ENCODE measurements around the gene KCNMB1. TPM values are rescaled to one million over a fixed set of nuclear protein-coding genes. Genes with fewer than 3 reads are reported as not detected.

Gene KCNMB1
- polyA plus RNA-seq, 1 donor (not counting 4 experiments of a cell fraction or from before 2014, with no cell fraction given) = not detected

- Histone ChIP-seq H3K4me3 (ENCODE audit: control insufficient read depth in 2 of 3, extremely low read depth in 1 of 3, insufficient read depth in 2 of 3, low read depth in 1 of 3, low read length in 3 of 3) (no peak overlapping the region), H3K36me3 (ENCODE audit: control insufficient read depth in 2 of 2, extremely low read depth in 1 of 2, insufficient read depth in 2 of 2, low read length in 2 of 2) (no peaks in the 10 kb centered on the region), H3K4me1 (ENCODE audit: control insufficient read depth, extremely low read depth, insufficient read depth, low read length) (no peaks in the 10 kb centered on the region), H4K20me1 (ENCODE audit: control insufficient read depth, extremely low read depth, insufficient read depth, low read length) (no peaks in the 10 kb centered on the region), H3K27me3 (ENCODE audit: control insufficient read depth, extremely low read depth, insufficient read depth, low read length) (no peaks in the 10 kb centered on the region), H3K9me3 (ENCODE audit: control insufficient read depth, low read depth, low read length) (no peaks in the 10 kb centered on the region), H3K9ac (ENCODE audit: control insufficient read depth, extremely low read depth, insufficient read depth, low read length) (no peak overlapping the region), H2AFZ (ENCODE audit: control insufficient read depth, low read length) (no peak overlapping the region), H3K79me2 (ENCODE audit: control insufficient read depth, insufficient read depth, low read length) (no peaks in the 10 kb centered on the region), H3K9me1 (ENCODE audit: control insufficient read depth, extremely low read depth, insufficient read depth, low read length) (no peaks in the 10 kb centered on the region), H3K27ac (ENCODE audit: control insufficient read depth, insufficient read depth, low read length) (no peak overlapping the region), H3K4me2 (ENCODE audit: control insufficient read depth, extremely low read depth, insufficient read depth, low read depth, low read length) (no peak overlapping the region)
- TF ChIP-seq CTCF (optimal IDR thresholded peaks at IDR 0.05 in 1 of 3, IDR thresholded peaks at IDR 0.05 in 1 of 3, conservative IDR thresholded peaks at IDR 0.05 in 1 of 3; ENCODE audit: extremely low read depth in 1 of 3, insufficient read depth in 2 of 3, low read length in 3 of 3) (no peak), EZH2 (IDR thresholded peaks at IDR 0.05; ENCODE audit: low read length) (no peak)
- no peak for FAIRE-seq
- dilution Hi-C loops (cut with MboI; ENCODE audit: extremely low pct_ligation_motif_present, low sequenced_read_pairs) = no loop called here
- no peak for DNase-seq (ENCODE audit: low read depth, low spot score)
Measured at GRCh38 chr5:170365011-170365410, 24.2 kb downstream of the KCNMB1 start.

- Histone ChIP-seq H3K9me3 (ENCODE audit: control insufficient read depth, low read depth, low read length) (no peaks in the 10 kb centered on the region), H3K4me1 (ENCODE audit: control insufficient read depth, extremely low read depth, insufficient read depth, low read length) (no peaks in the 10 kb centered on the region), H3K36me3 (ENCODE audit: control insufficient read depth in 2 of 2, extremely low read depth in 1 of 2, insufficient read depth in 2 of 2, low read length in 2 of 2) (no peaks in the 10 kb centered on the region), H2AFZ (ENCODE audit: control insufficient read depth, low read length) (no peak overlapping the region), H3K9ac (ENCODE audit: control insufficient read depth, extremely low read depth, insufficient read depth, low read length) (no peak overlapping the region), H3K27ac (ENCODE audit: control insufficient read depth, insufficient read depth, low read length) (no peak overlapping the region), H3K27me3 (ENCODE audit: control insufficient read depth, extremely low read depth, insufficient read depth, low read length) (no peaks in the 10 kb centered on the region), H3K4me2 (ENCODE audit: control insufficient read depth, extremely low read depth, insufficient read depth, low read depth, low read length) (no peak overlapping the region), H4K20me1 (ENCODE audit: control insufficient read depth, extremely low read depth, insufficient read depth, low read length) (no peaks in the 10 kb centered on the region), H3K9me1 (ENCODE audit: control insufficient read depth, extremely low read depth, insufficient read depth, low read length) (no peaks in the 10 kb centered on the region), H3K4me3 (ENCODE audit: control insufficient read depth in 2 of 3, extremely low read depth in 1 of 3, insufficient read depth in 2 of 3, low read depth in 1 of 3, low read length in 3 of 3) (no peak overlapping the region), H3K79me2 (ENCODE audit: control insufficient read depth, insufficient read depth, low read length) (no peaks in the 10 kb centered on the region)
- DNase-seq (ENCODE audit: low read depth, low spot score) = no peak
- TF ChIP-seq EZH2 (IDR thresholded peaks at IDR 0.05; ENCODE audit: low read length) = no peak
- TF ChIP-seq CTCF (optimal IDR thresholded peaks at IDR 0.05 in 1 of 3, IDR thresholded peaks at IDR 0.05 in 1 of 3, conservative IDR thresholded peaks at IDR 0.05 in 1 of 3; ENCODE audit: extremely low read depth in 1 of 3, insufficient read depth in 2 of 3, low read length in 3 of 3) = no peak
- dilution Hi-C loops (cut with MboI; ENCODE audit: extremely low pct_ligation_motif_present, low sequenced_read_pairs) = no loop called here
- FAIRE-seq = no peak
Measured at GRCh38 chr5:170363671-170364070, 25.5 kb downstream of the KCNMB1 start.
